ENCODE measurements around the gene ANKRD9. TPM values are rescaled to one million over a fixed set of nuclear protein-coding genes. Genes with fewer than 3 reads are reported as not detected.

Gene ANKRD9
- total and polyA plus RNA-seq, 10 of the 15 experiments (the other 5 are each of a cell fraction or from before 2014, with no cell fraction given) = 0.03 to 3.6 (median 0.49) TPM

- H4K20me1 ChIP-seq (ENCODE audit: control insufficient read depth, insufficient read depth) = no peaks in the 10 kb centered on the region
- POLR2A ChIA-PET = no interaction called here
- FAIRE-seq (no peak), DNase-seq (ENCODE audit: low read depth, low spot score) (no peak), ATAC-seq (no peak)
- no peaks in the 10 kb centered on the region for H3K9me3 ChIP-seq (replicated peaks; ENCODE audit: control insufficient read depth, insufficient read depth, low read length)
- no TSS peak for BruUV-seq (replicated peaks)
- no peak overlapping the region for H3K4me2 ChIP-seq (ENCODE audit: control insufficient read depth, insufficient read depth)
- H3K4me1 ChIP-seq (ENCODE audit: control insufficient read depth, insufficient read depth, low read length) = no peaks in the 10 kb centered on the region
- intact Hi-C loops (cut with micrococcal nuclease; ENCODE audit: unreplicated experiment) (no loop called here), in situ Hi-C loops (cut with MboI) (no loop called here)
- H3K27me3 ChIP-seq (replicated peaks in 1 of 2; ENCODE audit: control insufficient read depth in 2 of 2, insufficient read depth in 2 of 2, low read length in 1 of 2) = no peaks in the 10 kb centered on the region
- H3K27ac ChIP-seq (ENCODE audit: control insufficient read depth, insufficient read depth) = no peak overlapping the region
- no peak overlapping the region for H3K4me3 ChIP-seq
- no peaks in the 10 kb centered on the region for H3K36me3 ChIP-seq (ENCODE audit: control insufficient read depth in 2 of 2, insufficient read depth in 2 of 2, low read length in 1 of 2)
- TF ChIP-seq RELA (IDR thresholded peaks at IDR 0.05; ENCODE audit: borderline replicate concordance, partially characterized antibody) (no peak), KAT2A (conservative IDR thresholded peaks at IDR 0.05; ENCODE audit: control insufficient read depth, low read depth, low read length) (no peak), YY1 (IDR thresholded peaks at IDR 0.05; ENCODE audit: low read depth, low read length) (no peak), IKZF2 (IDR thresholded peaks at IDR 0.05) (no peak), CTCF (IDR thresholded peaks at IDR 0.05 in 2 of 3, conservative IDR thresholded peaks at IDR 0.05 in 1 of 3; ENCODE audit: control insufficient read depth in 2 of 3, extremely low read depth in 1 of 3, insufficient read depth in 1 of 3, low read depth in 3 of 3, low read length in 3 of 3) (0 out of 6 replicates have a peak, but pooled peaks of 1 of the 3 experiments have one; percentile 13)
- CTCF ChIA-PET = no interaction called here
- SMC1A ChIA-PET (ENCODE audit: uncharacterized antibody, unreplicated experiment) = no interaction called here
- no peak overlapping the region for H3K9ac ChIP-seq (ENCODE audit: control insufficient read depth, insufficient read depth, low read length)
- H2AFZ ChIP-seq (ENCODE audit: control insufficient read depth, low read depth, low read length) = no peak overlapping the region
- RAD21 ChIA-PET (ENCODE audit: unreplicated experiment) = no interaction called here
- 89% methylated on average over 20 of the region's 20 CpGs for WGBS (ENCODE audit: insufficient coverage, insufficient replicate concordance, low lambda C conversion rate, missing lambda C conversion rate)
- H3K79me2 ChIP-seq (ENCODE audit: control insufficient read depth, insufficient read depth, low read length) = no peaks in the 10 kb centered on the region
These were observed 7.7 kb downstream of the ANKRD9 start for GRCh38 chr14:102501751-102502315.

- CTCF ChIA-PET = interaction anchor here (0.9 to 1.0 kb wide), 2 partner anchors 17 to 62 kb away, joined by 3 read pairs; no protein-coding TSS in a partner anchor
- H3K4me2 ChIP-seq (ENCODE audit: control insufficient read depth, insufficient read depth) = no peak overlapping the region
- POLR2A ChIA-PET = no interaction called here
- no peak overlapping the region for H2AFZ ChIP-seq (ENCODE audit: control insufficient read depth, low read depth, low read length)
- no peaks in the 10 kb centered on the region for H3K79me2 ChIP-seq (ENCODE audit: control insufficient read depth, insufficient read depth, low read length)
- RAD21 ChIA-PET (ENCODE audit: unreplicated experiment) = no interaction called here
- DNase-seq (ENCODE audit: low read depth, low spot score) (no peak), FAIRE-seq (no peak), ATAC-seq (peak; percentile 32)
- intact Hi-C loops (cut with micrococcal nuclease; ENCODE audit: unreplicated experiment) = no loop called here
- in situ Hi-C loops (cut with MboI) = no loop called here
- SMC1A ChIA-PET (ENCODE audit: uncharacterized antibody, unreplicated experiment) = interaction anchor here (1.2 kb wide), 1 partner anchor 62 kb away, joined by 4 read pairs; no protein-coding TSS in a partner anchor
- no peak overlapping the region for H3K27ac ChIP-seq (ENCODE audit: control insufficient read depth, insufficient read depth)
- H3K4me1 ChIP-seq (ENCODE audit: control insufficient read depth, insufficient read depth, low read length) = no peaks in the 10 kb centered on the region
- H3K4me3 ChIP-seq = no peak overlapping the region
- BruUV-seq (replicated peaks) = no TSS peak
- 65% methylated on average over 3 of the region's 3 CpGs for WGBS (ENCODE audit: insufficient coverage, insufficient replicate concordance, low lambda C conversion rate, missing lambda C conversion rate)
- H3K9ac ChIP-seq (ENCODE audit: control insufficient read depth, insufficient read depth, low read length) = no peak overlapping the region
- no peaks in the 10 kb centered on the region for H4K20me1 ChIP-seq (ENCODE audit: control insufficient read depth, insufficient read depth)
- H3K9me3 ChIP-seq (replicated peaks; ENCODE audit: control insufficient read depth, insufficient read depth, low read length) = no peaks in the 10 kb centered on the region
- no peaks in the 10 kb centered on the region for H3K27me3 ChIP-seq (replicated peaks in 1 of 2; ENCODE audit: control insufficient read depth in 2 of 2, insufficient read depth in 2 of 2, low read length in 1 of 2)
- no peaks in the 10 kb centered on the region for H3K36me3 ChIP-seq (ENCODE audit: control insufficient read depth in 2 of 2, insufficient read depth in 2 of 2, low read length in 1 of 2)
- TF ChIP-seq TCF7 (IDR thresholded peaks at IDR 0.05; ENCODE audit: borderline replicate concordance) (no peak), MAX (IDR thresholded peaks at IDR 0.05; ENCODE audit: low read depth, low read length) (no peak), RAD21 (IDR thresholded peaks at IDR 0.05; ENCODE audit: insufficient read depth, low read depth, low read length) (no peak), POLR2AphosphoS2 (IDR thresholded peaks at IDR 0.05; ENCODE audit: low read depth, low read length) (no peak), MEF2A (IDR thresholded peaks at IDR 0.05; ENCODE audit: insufficient read depth, low read depth, low read length) (no peak), CBX3 (IDR thresholded peaks at IDR 0.05; ENCODE audit: borderline replicate concordance, low read depth) (no peak), KDM1A (IDR thresholded peaks at IDR 0.05; ENCODE audit: borderline replicate concordance) (no peak), SMARCA5 (IDR thresholded peaks at IDR 0.05) (no peak), CHD4 (IDR thresholded peaks at IDR 0.05) (no peak), ZNF207 (IDR thresholded peaks at IDR 0.05; ENCODE audit: borderline replicate concordance) (no peak), RB1 (IDR thresholded peaks at IDR 0.05; ENCODE audit: borderline replicate concordance) (no peak), SMAD1 (IDR thresholded peaks at IDR 0.05; ENCODE audit: low read depth, partially characterized antibody) (no peak)
These were observed 8.9 kb downstream of the ANKRD9 start for GRCh38 chr14:102500713-102501112.

All from GM12878 (cell line).